Right kidney (tissue), 1 donor: Measurements from ENCODE around the gene HNRNPA1.

Experiments used
- DNase-seq: peaks from one replicate; pipeline ENCODE4 v3.0.0-alpha.2; 2016

The HNRNPA1 gene

GRCh38 chr12:54333420-54334034, 53.0 kb downstream of the HNRNPA1 start:
- no peak for DNase-seq
